ENCODE measurements around the gene SDC4.

The SDC4 gene

GRCh38 chr20:45372646-45373352, 24.6 kb upstream of the SDC4 start:
- peak overlapping the region; percentile 84 for H3K4me3 Mint-ChIP-seq
- peaks cover 48% of the 10 kb centered on the region for H3K4me1 Mint-ChIP-seq
- peak overlapping the region; percentile 74 for H3K27ac Mint-ChIP-seq (ENCODE audit: low read depth)
- no peak for ATAC-seq (replicated peaks; ENCODE audit: extremely low read depth, poor library complexity, severe bottlenecking)
- H3K36me3 Mint-ChIP-seq (ENCODE audit: insufficient read depth) = peaks cover 17% of the 10 kb centered on the region
- H3K9me3 Mint-ChIP-seq = no peaks in the 10 kb centered on the region
- no peak for DNase-seq (ENCODE audit: low spot score in 2 of 2)
- no peaks in the 10 kb centered on the region for H3K27me3 Mint-ChIP-seq

GRCh38 chr20:45372241-45372640, 24.0 kb upstream of the SDC4 start:
- Mint-ChIP-seq H3K27me3 (no peaks in the 10 kb centered on the region), H3K4me3 (peak overlapping the region; percentile 49), H3K9me3 (no peaks in the 10 kb centered on the region), H3K27ac (ENCODE audit: low read depth) (peak overlapping the region; percentile 74), H3K4me1 (peaks cover 53% of the 10 kb centered on the region), H3K36me3 (ENCODE audit: insufficient read depth) (peaks cover 20% of the 10 kb centered on the region)
- DNase-seq (ENCODE audit: low spot score in 2 of 2) (no peak), ATAC-seq (replicated peaks; ENCODE audit: extremely low read depth, poor library complexity, severe bottlenecking) (no peak)

DNA sequence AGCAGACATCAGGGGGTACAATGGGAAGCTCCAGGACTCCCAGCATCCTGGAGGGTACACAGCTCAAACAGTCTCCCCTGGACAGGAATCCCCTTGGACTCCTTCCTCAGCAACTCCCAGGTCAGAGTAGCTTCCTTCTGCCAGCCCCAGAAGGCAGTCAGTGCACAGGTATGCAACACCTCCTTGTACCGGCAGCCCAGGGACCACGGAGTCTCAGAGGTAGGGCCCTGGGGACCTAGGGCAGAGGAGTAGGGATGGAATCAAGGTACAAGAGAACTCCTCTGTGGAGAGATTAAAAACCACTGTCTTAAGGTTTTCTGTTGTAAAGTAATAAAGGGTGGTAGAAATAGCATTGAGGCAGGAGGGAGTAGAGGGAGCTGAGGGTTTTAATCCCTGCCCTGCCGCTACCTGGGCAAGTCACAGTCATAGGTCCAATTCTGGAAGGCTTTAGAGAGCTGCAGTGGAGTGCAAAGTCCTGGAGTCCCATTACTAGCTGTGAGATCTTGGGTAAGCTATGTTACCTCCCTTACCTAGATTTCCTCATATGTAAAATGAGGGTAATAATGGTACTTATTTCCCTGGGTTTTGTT, 22.4 kb upstream of the SDC4 start:
- Mint-ChIP-seq H3K4me1 (peaks cover 64% of the 10 kb centered on the region), H3K36me3 (ENCODE audit: insufficient read depth) (peaks cover 28% of the 10 kb centered on the region), H3K27me3 (no peaks in the 10 kb centered on the region), H3K9me3 (no peaks in the 10 kb centered on the region), H3K4me3 (no peak overlapping the region), H3K27ac (ENCODE audit: low read depth) (no peak overlapping the region)
- ATAC-seq (replicated peaks; ENCODE audit: extremely low read depth, poor library complexity, severe bottlenecking) (no peak), DNase-seq (ENCODE audit: low spot score in 2 of 2) (no peak)

GRCh38 chr20:45368221-45368980, 20.2 kb upstream of the SDC4 start:
- Mint-ChIP-seq H3K4me1 (peaks cover 68% of the 10 kb centered on the region), H3K4me3 (peak overlapping the region; percentile 58), H3K27ac (ENCODE audit: low read depth) (peak overlapping the region; percentile 67), H3K27me3 (no peaks in the 10 kb centered on the region), H3K9me3 (no peaks in the 10 kb centered on the region), H3K36me3 (ENCODE audit: insufficient read depth) (peaks cover 31% of the 10 kb centered on the region)
- ATAC-seq (replicated peaks; ENCODE audit: extremely low read depth, poor library complexity, severe bottlenecking) (peak; percentile 70), DNase-seq (ENCODE audit: low spot score in 2 of 2) (no peak)

- peaks cover 37% of the 10 kb centered on the region for H3K36me3 Mint-ChIP-seq (ENCODE audit: insufficient read depth)
- H3K27me3 Mint-ChIP-seq = no peaks in the 10 kb centered on the region
- H3K4me3 Mint-ChIP-seq = no peak overlapping the region
- DNase-seq (ENCODE audit: low spot score in 2 of 2) = no peak
- H3K9me3 Mint-ChIP-seq = no peaks in the 10 kb centered on the region
- ATAC-seq (replicated peaks; ENCODE audit: extremely low read depth, poor library complexity, severe bottlenecking) = no peak
- H3K27ac Mint-ChIP-seq (ENCODE audit: low read depth) = peak overlapping the region; percentile 67
- H3K4me1 Mint-ChIP-seq = peaks cover 64% of the 10 kb centered on the region
Observed at GRCh38 chr20:45367126-45367525, 18.9 kb upstream of the SDC4 start.

DNA sequence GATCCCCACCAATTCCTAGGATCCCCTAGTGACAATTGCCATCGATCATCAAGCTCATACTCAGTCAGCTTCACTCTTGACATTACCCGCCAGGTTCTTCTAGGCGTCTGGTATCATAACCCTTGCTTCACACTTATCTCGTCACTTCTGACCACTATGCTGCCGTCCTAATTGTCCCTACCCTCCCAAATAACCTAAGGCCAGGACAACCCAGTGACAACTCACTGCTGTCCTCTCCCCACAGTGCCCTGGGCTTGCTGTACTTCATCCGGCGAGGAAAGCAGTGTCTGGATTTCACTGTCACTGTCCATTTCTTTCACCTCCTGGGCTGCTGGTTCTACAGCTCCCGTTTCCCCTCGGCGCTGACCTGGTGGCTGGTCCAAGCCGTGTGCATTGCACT, 18.4 kb upstream of the SDC4 start:
- ATAC-seq (replicated peaks; ENCODE audit: extremely low read depth, poor library complexity, severe bottlenecking) = no peak
- Mint-ChIP-seq H3K36me3 (ENCODE audit: insufficient read depth) (peaks cover 37% of the 10 kb centered on the region), H3K27me3 (no peaks in the 10 kb centered on the region), H3K4me3 (no peak overlapping the region), H3K27ac (ENCODE audit: low read depth) (no peak overlapping the region), H3K9me3 (no peaks in the 10 kb centered on the region), H3K4me1 (peaks cover 62% of the 10 kb centered on the region)
- DNase-seq (ENCODE audit: low spot score in 2 of 2) = no peak

DNA sequence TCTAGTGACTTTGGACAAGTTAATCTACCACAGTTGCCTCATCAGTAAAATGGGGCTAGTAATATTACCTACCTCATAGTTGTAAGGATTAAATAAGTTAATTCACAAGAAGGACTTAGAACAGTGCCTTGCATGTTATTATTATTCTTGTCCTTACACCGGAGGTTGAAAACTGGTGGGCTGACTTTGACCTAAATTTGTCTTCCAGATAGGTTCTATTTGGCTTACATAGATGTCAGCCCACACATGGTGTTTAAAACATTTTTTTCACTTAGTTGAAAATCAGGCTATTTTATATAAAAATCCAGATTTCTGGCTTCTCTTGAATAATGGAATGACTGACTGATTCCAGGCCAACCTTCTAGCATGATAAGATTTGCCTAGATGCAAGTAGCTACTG, 18.0 kb upstream of the SDC4 start:
- Mint-ChIP-seq H3K27ac (ENCODE audit: low read depth) (no peak overlapping the region), H3K4me1 (peaks cover 58% of the 10 kb centered on the region), H3K9me3 (no peaks in the 10 kb centered on the region), H3K27me3 (no peaks in the 10 kb centered on the region), H3K4me3 (no peak overlapping the region), H3K36me3 (ENCODE audit: insufficient read depth) (peaks cover 37% of the 10 kb centered on the region)
- DNase-seq (ENCODE audit: low spot score in 2 of 2) (no peak), ATAC-seq (replicated peaks; ENCODE audit: extremely low read depth, poor library complexity, severe bottlenecking) (no peak)

GRCh38 chr20:45365444-45365970, 17.3 kb upstream of the SDC4 start:
- ATAC-seq (replicated peaks; ENCODE audit: extremely low read depth, poor library complexity, severe bottlenecking) (no peak), DNase-seq (ENCODE audit: low spot score in 2 of 2) (no peak)
- H3K4me1 Mint-ChIP-seq = peaks cover 52% of the 10 kb centered on the region
- H3K9me3 Mint-ChIP-seq = no peaks in the 10 kb centered on the region
- no peak overlapping the region for H3K4me3 Mint-ChIP-seq
- H3K36me3 Mint-ChIP-seq (ENCODE audit: insufficient read depth) = peaks cover 37% of the 10 kb centered on the region
- no peaks in the 10 kb centered on the region for H3K27me3 Mint-ChIP-seq
- no peak overlapping the region for H3K27ac Mint-ChIP-seq (ENCODE audit: low read depth)

DNA sequence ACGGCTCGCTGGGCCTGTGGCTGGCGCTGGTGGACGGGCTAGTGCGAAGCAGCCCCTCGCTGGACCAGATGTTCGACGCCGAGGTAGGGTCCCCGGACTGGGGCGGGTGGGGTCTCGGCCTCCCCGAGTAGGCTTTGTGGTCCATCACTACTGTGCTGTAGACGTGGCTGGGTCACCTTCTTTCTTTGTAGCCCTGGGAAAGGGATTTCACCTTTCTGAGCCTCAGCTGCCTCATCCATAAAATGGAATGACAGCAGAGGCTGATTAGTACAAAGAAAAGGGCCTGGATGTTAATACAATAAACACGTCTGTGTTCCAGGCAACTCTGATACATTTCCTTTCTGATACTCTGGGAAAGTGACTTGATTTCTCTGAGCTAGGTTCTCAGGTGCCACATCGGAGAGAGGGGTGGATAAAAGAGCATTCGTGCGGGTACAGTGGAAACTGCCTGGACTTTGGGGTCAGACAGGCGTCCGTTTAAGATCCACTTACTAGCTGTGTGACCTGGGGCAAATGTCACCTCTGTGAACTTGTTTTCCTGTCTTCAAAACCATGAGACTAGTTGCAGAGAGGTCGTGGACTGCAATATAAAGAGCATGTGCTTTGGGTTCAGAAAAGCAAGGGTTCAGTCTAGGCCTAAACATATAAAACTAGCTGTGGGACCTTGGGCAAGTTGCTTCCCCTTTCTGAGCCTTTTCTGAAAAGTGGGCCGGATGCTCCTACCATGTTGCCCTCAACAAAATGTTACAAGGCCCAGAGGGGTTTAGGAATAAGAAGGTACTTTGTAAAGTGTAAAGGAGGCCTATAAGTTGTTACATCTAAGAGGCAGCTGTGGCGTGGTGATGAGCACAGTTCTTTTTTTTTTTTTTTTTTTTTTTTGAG, 15.6 kb upstream of the SDC4 start:
- H3K4me1 Mint-ChIP-seq = peaks cover 50% of the 10 kb centered on the region
- H3K27me3 Mint-ChIP-seq = no peaks in the 10 kb centered on the region
- peak overlapping the region; percentile 96 for H3K27ac Mint-ChIP-seq (ENCODE audit: low read depth)
- no peak for ATAC-seq (replicated peaks; ENCODE audit: extremely low read depth, poor library complexity, severe bottlenecking)
- peaks cover 35% of the 10 kb centered on the region for H3K36me3 Mint-ChIP-seq (ENCODE audit: insufficient read depth)
- H3K9me3 Mint-ChIP-seq = no peaks in the 10 kb centered on the region
- peak overlapping the region; percentile 92 for H3K4me3 Mint-ChIP-seq
- no peak for DNase-seq (ENCODE audit: low spot score in 2 of 2)

DNA sequence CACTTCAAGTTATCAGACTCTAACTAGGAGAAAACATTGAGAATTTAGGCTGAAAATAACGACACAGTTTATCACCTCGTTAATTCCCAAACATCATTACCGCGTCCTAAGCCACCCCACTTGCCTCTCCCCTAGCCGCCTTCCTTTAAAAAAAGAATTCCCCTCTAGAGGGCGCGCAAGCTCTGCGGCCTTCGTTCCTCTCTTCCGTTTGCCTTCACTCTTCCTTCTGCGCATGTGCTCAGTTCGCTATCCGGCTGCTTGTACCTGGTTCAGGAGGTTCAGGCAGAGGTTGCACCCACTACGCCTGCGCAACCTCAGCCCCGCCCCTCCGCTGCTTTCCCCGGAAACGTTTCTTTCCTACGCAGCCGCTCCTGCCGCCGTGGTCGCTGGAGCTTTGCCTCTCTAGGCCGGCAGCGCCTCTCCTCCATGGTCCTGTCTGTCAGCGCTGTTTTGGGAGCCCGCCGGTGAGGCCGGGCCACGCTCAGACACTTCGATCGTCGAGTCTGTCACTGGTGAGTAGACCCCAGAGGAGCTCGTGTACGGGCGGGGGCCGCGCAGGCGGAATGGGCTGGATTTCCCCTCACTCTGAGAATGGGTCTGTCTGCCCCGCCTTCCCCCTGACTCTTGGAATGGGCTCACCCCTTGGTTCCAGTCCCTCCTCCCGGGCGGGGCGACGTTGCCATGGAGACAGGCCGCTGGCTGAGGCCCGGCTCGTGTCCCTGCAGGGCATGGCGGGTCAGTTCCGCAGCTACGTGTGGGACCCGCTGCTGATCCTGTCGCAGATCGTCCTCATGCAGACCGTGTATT, 14.8 kb upstream of the SDC4 start, which contains the start of gene SYS1:
TSS of gene SYS1 (plus strand) at position 353 of the 807 bp plus-strand sequence. CDS start at position 729, 376 bp downstream.
- DNase-seq (ENCODE audit: low spot score in 2 of 2) = peak; percentile 98
- Mint-ChIP-seq H3K9me3 (no peaks in the 10 kb centered on the region), H3K36me3 (ENCODE audit: insufficient read depth) (peaks cover 29% of the 10 kb centered on the region), H3K4me3 (peak within 1 kb of the TSS; percentile 92), H3K27ac (ENCODE audit: low read depth) (peak within 1 kb of the TSS; percentile 96), H3K27me3 (no peaks in the 10 kb centered on the region), H3K4me1 (peaks cover 41% of the 10 kb centered on the region)
- ATAC-seq (replicated peaks; ENCODE audit: extremely low read depth, poor library complexity, severe bottlenecking) = peak; percentile 86

DNA sequence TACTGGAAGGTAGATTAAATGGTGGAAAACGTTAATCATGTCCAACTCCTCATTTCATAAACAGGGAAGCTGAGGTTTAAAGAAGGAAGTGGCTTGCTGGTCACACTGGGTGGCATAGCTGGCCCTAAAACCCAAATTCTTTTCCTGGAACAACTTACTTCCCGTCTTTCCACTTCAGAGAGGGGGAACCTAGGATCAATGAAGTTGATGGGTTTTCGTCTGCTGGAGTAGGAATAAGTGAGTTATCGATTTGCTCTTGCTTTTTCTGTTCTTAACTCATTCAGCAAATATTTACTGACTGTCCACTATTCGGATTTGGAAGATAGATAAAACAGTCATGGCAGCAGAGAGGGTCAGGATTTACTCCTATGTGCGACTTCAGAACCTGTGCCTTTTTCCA, 13.6 kb upstream of the SDC4 start:
- H3K36me3 Mint-ChIP-seq (ENCODE audit: insufficient read depth) = peaks cover 21% of the 10 kb centered on the region
- no peak overlapping the region for H3K27ac Mint-ChIP-seq (ENCODE audit: low read depth)
- no peaks in the 10 kb centered on the region for H3K27me3 Mint-ChIP-seq
- peaks cover 29% of the 10 kb centered on the region for H3K4me1 Mint-ChIP-seq
- ATAC-seq (replicated peaks; ENCODE audit: extremely low read depth, poor library complexity, severe bottlenecking) (no peak), DNase-seq (ENCODE audit: low spot score in 2 of 2) (no peak)
- H3K9me3 Mint-ChIP-seq = no peaks in the 10 kb centered on the region
- H3K4me3 Mint-ChIP-seq = no peak overlapping the region
